Type B pancreatic cell (in vitro differentiated cells): ENCODE data around the gene FHAD1. TPM values are rescaled to one million over a fixed set of nuclear protein-coding genes. Genes with fewer than 3 reads are reported as not detected.

Experiments used
- DNase-seq: peaks from one replicate; pipeline ENCODE4 v3.0.0; 2021; ENCODE audit warnings: mixed read lengths; ENCODE audit not compliant: unreplicated experiment; ENCODE audit errors: extremely low spot score
- H3K27ac Mint-ChIP-seq: 2 replicates; pipeline ENCODE4 v1.8.0; 2021; ENCODE audit warnings: mild to moderate bottlenecking, mixed read lengths
- H3K27me3 Mint-ChIP-seq: 2 replicates; pipeline ENCODE4 v1.8.0; 2021; ENCODE audit warnings: mixed read lengths
- H3K36me3 Mint-ChIP-seq: 2 replicates; pipeline ENCODE4 v1.8.0; 2021; ENCODE audit warnings: mixed read lengths
- H3K4me1 Mint-ChIP-seq: one replicate; pipeline ENCODE4 v1.8.0; 2021; ENCODE audit warnings: mixed read lengths; ENCODE audit not compliant: unreplicated experiment
- H3K4me3 Mint-ChIP-seq: 2 replicates; pipeline ENCODE4 v1.8.0; 2021; ENCODE audit warnings: mild to moderate bottlenecking, mixed read lengths
- H3K9me3 Mint-ChIP-seq: 2 replicates; pipeline ENCODE4 v1.8.0; 2021; ENCODE audit warnings: mixed read lengths
- total RNA-seq: library from RNA; stranded (reverse); gene quantifications from 2 replicates; pipeline ENCODE4 v1.2.1, GENCODE V29; 2021; ENCODE audit warnings: low replicate concordance
- TF ChIP-seq, protein P1 (sequence below): fragments of 200-600 bp; sonication (generic); conservative IDR thresholded peaks from 2 replicates; pipeline ENCODE4 v1.5.0; 2021; ENCODE audit warnings: antibody characterized with exemption, mild to moderate bottlenecking

Gene FHAD1
- total RNA-seq, 1 donor from 2014 or later, result 3.8 TPM

DNA sequence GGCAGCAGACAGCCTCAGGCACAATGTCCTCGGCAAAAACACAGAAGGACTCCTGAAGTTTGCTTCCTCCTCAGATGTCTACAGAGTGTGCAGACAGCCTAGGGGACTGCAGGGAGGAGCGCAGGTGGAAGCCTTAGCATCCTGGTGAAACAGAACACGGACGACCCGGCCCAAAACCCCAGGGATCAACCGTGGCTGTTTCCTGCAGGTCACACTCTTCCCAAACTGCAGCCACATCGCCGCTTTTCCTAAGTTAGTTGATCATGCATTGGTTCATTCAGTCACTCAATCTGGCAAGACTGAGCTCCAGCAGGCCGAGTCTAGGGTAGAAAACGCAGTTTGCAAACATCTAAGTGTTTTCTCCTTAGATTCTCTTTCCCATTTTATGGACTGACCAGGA lies 33.4 kb downstream of the FHAD1 start:
- H3K27me3 Mint-ChIP-seq, result no peaks in the 10 kb centered on the region
- peaks cover 7% of the 10 kb centered on the region for H3K4me1 Mint-ChIP-seq
- H3K4me3 Mint-ChIP-seq, result no peak overlapping the region
- H3K36me3 Mint-ChIP-seq, result no peaks in the 10 kb centered on the region
- TF ChIP-seq, protein P1, sequence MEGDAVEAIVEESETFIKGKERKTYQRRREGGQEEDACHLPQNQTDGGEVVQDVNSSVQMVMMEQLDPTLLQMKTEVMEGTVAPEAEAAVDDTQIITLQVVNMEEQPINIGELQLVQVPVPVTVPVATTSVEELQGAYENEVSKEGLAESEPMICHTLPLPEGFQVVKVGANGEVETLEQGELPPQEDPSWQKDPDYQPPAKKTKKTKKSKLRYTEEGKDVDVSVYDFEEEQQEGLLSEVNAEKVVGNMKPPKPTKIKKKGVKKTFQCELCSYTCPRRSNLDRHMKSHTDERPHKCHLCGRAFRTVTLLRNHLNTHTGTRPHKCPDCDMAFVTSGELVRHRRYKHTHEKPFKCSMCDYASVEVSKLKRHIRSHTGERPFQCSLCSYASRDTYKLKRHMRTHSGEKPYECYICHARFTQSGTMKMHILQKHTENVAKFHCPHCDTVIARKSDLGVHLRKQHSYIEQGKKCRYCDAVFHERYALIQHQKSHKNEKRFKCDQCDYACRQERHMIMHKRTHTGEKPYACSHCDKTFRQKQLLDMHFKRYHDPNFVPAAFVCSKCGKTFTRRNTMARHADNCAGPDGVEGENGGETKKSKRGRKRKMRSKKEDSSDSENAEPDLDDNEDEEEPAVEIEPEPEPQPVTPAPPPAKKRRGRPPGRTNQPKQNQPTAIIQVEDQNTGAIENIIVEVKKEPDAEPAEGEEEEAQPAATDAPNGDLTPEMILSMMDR, result no peak
- no peak for DNase-seq
- no peaks in the 10 kb centered on the region for H3K9me3 Mint-ChIP-seq
- no peak overlapping the region for H3K27ac Mint-ChIP-seq

DNA sequence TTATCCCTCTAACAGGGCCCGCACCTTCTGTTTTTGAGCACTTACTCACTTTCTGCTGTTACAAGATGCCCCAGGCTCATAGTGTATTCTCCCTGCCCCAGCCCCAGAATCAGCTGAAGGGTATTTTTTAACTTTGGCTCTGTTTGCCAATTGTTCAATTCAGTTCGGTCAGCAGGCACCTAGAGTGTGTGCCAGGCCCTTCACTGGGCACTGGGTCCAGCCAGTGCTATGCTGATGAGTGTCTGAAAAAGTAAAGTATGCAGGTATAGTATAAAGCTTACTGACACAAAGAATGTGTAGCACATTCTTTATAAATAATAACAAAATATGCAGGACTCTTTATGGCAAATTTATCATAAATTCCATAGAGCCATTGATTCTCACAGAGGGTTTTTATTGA lies 35.0 kb downstream of the FHAD1 start:
- no peak for DNase-seq
- Mint-ChIP-seq H3K9me3 (no peaks in the 10 kb centered on the region), H3K4me3 (no peak overlapping the region), H3K4me1 (peaks cover 7% of the 10 kb centered on the region), H3K27me3 (no peaks in the 10 kb centered on the region), H3K36me3 (no peaks in the 10 kb centered on the region), H3K27ac (no peak overlapping the region)
- TF ChIP-seq, protein P1, result no peak

DNA sequence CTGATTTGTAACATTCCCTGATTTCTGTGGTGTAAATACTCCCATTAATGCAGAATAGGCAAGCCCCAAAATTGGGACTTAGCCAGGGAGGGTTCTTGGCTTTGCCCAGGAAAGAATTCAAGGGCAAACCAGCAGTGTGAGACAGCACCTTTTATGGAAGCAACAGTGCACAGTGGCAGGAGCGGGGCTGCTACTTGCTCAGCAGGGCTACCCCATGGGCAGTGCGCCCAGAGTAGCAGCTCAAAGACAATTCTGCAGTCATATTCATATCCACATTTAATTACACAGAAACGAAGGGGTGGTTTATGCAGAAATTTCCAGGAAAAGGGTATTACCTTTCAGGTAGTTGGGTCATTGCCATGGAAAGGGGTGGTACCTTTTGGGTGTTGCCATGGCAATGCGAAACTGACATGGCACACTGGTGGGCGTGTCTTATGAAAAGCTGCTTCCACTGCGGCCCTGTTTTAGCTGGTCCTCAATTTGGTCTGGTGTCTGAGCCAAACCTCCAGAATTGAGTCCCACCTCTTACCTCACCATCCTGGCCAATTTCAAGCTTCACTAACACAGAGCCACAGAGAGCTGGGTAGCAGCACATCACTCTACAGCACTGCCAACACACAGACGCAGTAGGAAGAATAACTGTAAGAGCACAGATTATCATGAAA lies 35.9 kb downstream of the FHAD1 start:
- no peaks in the 10 kb centered on the region for H3K9me3 Mint-ChIP-seq
- no peak overlapping the region for H3K4me3 Mint-ChIP-seq
- TF ChIP-seq, protein P1, result no peak
- no peak overlapping the region for H3K27ac Mint-ChIP-seq
- H3K36me3 Mint-ChIP-seq, result no peaks in the 10 kb centered on the region
- no peak for DNase-seq
- peaks cover 7% of the 10 kb centered on the region for H3K4me1 Mint-ChIP-seq
- H3K27me3 Mint-ChIP-seq, result no peaks in the 10 kb centered on the region

DNA sequence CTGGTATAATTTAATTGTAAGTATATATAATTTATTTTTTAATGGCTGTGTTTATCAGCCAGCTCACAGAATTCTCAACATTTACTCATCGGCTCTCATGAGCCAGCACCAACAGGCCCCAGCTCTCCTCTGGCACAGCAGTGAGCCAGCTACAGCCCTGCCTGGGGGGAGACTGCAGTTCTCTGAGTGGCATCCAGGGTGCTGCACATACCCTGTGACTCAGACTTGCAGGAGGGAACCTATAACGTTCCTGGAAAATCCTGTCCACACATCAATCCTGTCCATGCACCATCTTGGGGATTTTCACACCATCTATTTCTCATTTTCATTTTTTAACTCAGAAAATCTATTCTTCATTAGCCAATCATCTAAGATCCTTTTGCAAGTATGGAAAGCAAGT lies 36.5 kb downstream of the FHAD1 start:
- Mint-ChIP-seq H3K36me3 (no peaks in the 10 kb centered on the region), H3K4me3 (no peak overlapping the region), H3K9me3 (no peaks in the 10 kb centered on the region), H3K27me3 (no peaks in the 10 kb centered on the region), H3K27ac (no peak overlapping the region), H3K4me1 (peaks cover 7% of the 10 kb centered on the region)
- no peak for DNase-seq
- TF ChIP-seq, protein P1, result peak; percentile 39

DNA sequence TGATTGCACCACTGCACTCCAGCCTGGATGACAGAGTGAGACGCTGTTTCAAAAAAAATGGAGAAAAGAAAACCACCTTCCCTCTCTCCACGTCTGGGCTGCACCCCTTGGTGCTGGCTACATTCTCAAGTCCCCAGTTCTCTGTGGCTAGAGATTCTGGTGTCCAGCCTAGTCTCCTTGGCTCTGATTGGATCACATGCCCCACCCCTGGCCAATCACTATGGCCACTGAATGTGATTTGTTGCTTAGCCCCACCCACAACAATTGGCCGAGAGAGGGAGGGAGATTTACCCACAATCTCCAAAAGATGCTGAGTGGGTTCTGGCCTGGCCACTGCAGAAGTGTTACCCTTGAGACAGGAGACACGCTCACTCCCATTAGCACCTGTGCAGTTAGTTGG lies 39.4 kb downstream of the FHAD1 start:
- Mint-ChIP-seq H3K4me3 (no peak overlapping the region), H3K27me3 (no peaks in the 10 kb centered on the region), H3K27ac (no peak overlapping the region), H3K36me3 (no peaks in the 10 kb centered on the region), H3K4me1 (peaks cover 7% of the 10 kb centered on the region), H3K9me3 (no peaks in the 10 kb centered on the region)
- DNase-seq, result no peak
- TF ChIP-seq, protein P1, result no peak
